Naive thymus-derived CD4-positive, alpha-beta T cell (primary cell): ENCODE results near the gene UBE2E3. TPM values are rescaled to one million over a fixed set of nuclear protein-coding genes. Genes with fewer than 3 reads are reported as not detected.
"Not testable (repeated sequence)": the region's sequence is repeated elsewhere in the genome, so short reads cannot be mapped to it uniquely, and the experiment has no call there.

ENCODE experiments used
- ATAC-seq: fragments of 150-1000 bp; cut with Tn5 transposase; 2 replicates; pipeline ENCODE4 v1.10.0; 2021; ENCODE audit warnings: mild to moderate bottlenecking, moderate library complexity
- CTCF ChIA-PET: fragments of 350-600 bp; sonication (Branson Sonifier 250); formaldehyde crosslinking; loops from one replicate; lab custom pipeline; 2021; ENCODE audit warnings: antibody characterized with exemption; lab: Charles Lee
- POLR2A ChIA-PET: fragments of 350-600 bp; sonication (Branson Sonifier 250); formaldehyde crosslinking; loops from one replicate; lab custom pipeline; 2021; ENCODE audit warnings: antibody characterized with exemption, inconsistent platforms; lab: Charles Lee
- DNase-seq, 9 donors: peaks; one replicate each; pipeline versions ENCODE4 v3.0.0 to v3.0.0-alpha.2; 2020 to 2022; ENCODE audit warnings: mixed read lengths in 1 of 9
- H3K27ac ChIP-seq: one replicate; pipeline ENCODE4 v1.7.0; 2013; ENCODE audit warnings: mild to moderate bottlenecking, low read depth, low read length, moderate library complexity
- H3K27me3 ChIP-seq, 2 donors: one replicate each; pipeline ENCODE4 v1.7.0; 2013; ENCODE audit warnings: low read length in 2 of 2, mild to moderate bottlenecking in 2 of 2, moderate library complexity in 2 of 2; ENCODE audit not compliant: control insufficient read depth in 2 of 2, insufficient read depth in 2 of 2
- H3K36me3 ChIP-seq, 3 experiments: 1 replicate in 2 of 3; 2 replicates in 1 of 3; pipeline ENCODE4 v1.7.0; 2013; ENCODE audit warnings: low read length in 3 of 3, mild to moderate bottlenecking in 3 of 3, moderate library complexity in 1 of 3; ENCODE audit not compliant: insufficient read depth in 3 of 3, control insufficient read depth in 2 of 3
- H3K4me1 ChIP-seq, 2 donors: one replicate each; pipeline ENCODE4 v1.7.0; 2013; ENCODE audit warnings: low read length in 2 of 2, mild to moderate bottlenecking in 2 of 2, moderate library complexity in 1 of 2; ENCODE audit not compliant: control insufficient read depth in 2 of 2, insufficient read depth in 2 of 2
- H3K4me3 ChIP-seq: 2 replicates; pipeline ENCODE4 v1.7.0; 2013; ENCODE audit warnings: mild to moderate bottlenecking, low read length
- H3K9me3 ChIP-seq, 3 experiments: 1 replicate in 2 of 3; 2 replicates in 1 of 3; pipeline ENCODE4 v1.7.0; 2013; ENCODE audit warnings: low read length in 3 of 3; ENCODE audit not compliant: control insufficient read depth in 2 of 3
- H3K27ac Mint-ChIP-seq, 9 donors: one replicate each; pipeline ENCODE4 v1.8.0; 2020 to 2022; ENCODE audit warnings: mixed read lengths in 9 of 9, mild to moderate bottlenecking in 8 of 9, moderate library complexity in 5 of 9, inconsistent platforms in 2 of 9
- H3K27me3 Mint-ChIP-seq, 5 donors: one replicate each; pipeline ENCODE4 v1.8.0; 2021 to 2022; ENCODE audit warnings: mixed read lengths in 5 of 5, mild to moderate bottlenecking in 1 of 5
- H3K36me3 Mint-ChIP-seq, 5 donors: one replicate each; pipeline ENCODE4 v1.8.0; 2020 to 2022; ENCODE audit warnings: mixed read lengths in 5 of 5, mild to moderate bottlenecking in 3 of 5, inconsistent platforms in 1 of 5
- H3K4me1 Mint-ChIP-seq, 7 donors: one replicate each; pipeline ENCODE4 v1.8.0; 2020 to 2022; ENCODE audit warnings: mixed read lengths in 7 of 7, mild to moderate bottlenecking in 3 of 7, inconsistent platforms in 1 of 7
- H3K4me3 Mint-ChIP-seq, 10 donors: one replicate each; pipeline ENCODE4 v1.8.0; 2020 to 2022; ENCODE audit warnings: mild to moderate bottlenecking in 10 of 10, mixed read lengths in 10 of 10, moderate library complexity in 6 of 10, inconsistent platforms in 2 of 10
- H3K9me3 Mint-ChIP-seq, 11 donors: one replicate each; pipeline ENCODE4 v1.8.0; 2020 to 2022; ENCODE audit warnings: mixed read lengths in 11 of 11, mild to moderate bottlenecking in 4 of 11, inconsistent platforms in 1 of 11, moderate library complexity in 1 of 11
- intact Hi-C, 2 donors: fragments of 100-400 bp; cut with micrococcal nuclease; formaldehyde crosslinking; loops; one replicate each; pipeline ENCODE4 v1.15.1; 2023
- polyA plus RNA-seq, 2 donors: library from polyadenylated mRNA; unstranded; fragments of 300-500 nt; fragmentation: Illumina TruSeq; gene quantifications; one replicate each; pipeline ENCODE4 v1.2.3, GENCODE V29; 2021
- total RNA-seq, 6 experiments: library from RNA in 5 of 6; stranded (reverse) in 5 of 6; gene quantifications; 1 replicate in 5 of 6; 2 replicates in 1 of 6; pipeline ENCODE4 v1.2.3 and lab custom pipeline; 2021 to 2026

The UBE2E3 gene
- 10 to 100 TPM; 21.7 to 33.4 (median 24.3) TPM for total RNA-seq
- 10 to 100 TPM; 50.8 to 62.3 TPM for polyA plus RNA-seq
- total RNA-seq (lab: John Stamatoyannopoulos, UW): 11.7 reads per million, percentile 39 among the genes with 10 or more reads in this experiment

DNA sequence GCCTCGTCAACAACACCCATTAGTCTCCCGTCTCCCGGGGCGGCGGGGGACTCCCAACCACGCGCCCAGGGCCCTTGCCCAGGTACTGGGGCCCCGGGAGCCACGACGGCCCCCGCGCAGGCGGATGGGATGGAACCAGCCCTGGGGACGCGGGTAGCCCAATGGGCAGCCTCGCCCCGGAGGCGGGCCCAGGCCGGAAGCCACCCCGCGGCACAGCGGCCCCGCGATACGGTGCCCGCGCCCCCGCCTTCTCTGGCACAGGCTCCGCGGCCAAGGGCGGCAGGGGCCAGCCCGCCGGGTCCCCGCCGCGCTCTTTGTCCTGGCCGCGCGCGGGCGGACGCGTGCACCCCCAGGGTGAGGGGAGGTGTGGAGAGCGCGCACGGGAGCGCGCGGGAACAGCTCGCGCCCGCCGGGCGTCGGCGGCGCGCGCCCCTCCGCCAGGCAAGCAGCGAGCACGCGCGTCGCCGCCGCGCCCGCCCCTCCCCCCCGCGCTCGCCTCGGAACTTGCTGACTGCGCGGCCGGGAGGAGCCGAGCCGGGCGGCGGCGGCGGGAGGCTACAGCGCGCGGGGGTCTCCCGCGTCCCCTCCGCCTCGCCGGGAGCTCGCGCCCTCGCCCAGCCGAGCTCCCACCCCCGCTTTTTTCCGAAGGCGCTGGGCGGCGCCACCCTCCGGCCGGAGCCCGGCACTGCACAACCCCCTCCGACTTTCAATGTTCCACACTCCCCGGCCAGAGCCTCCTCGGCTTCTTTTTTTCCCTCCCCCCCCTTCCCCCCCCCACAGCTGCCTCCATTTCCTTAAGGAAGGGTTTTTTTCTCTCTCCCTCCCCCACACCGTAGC, at the start of gene UBE2E3:
UBE2E3 (plus strand) TSS at position 500 of the 837 bp plus-strand sequence. CDS start 1,438 bp downstream, outside the sequence.
- Mint-ChIP-seq H3K9me3 (peaks cover 0 to 4% (median 0%) of the 10 kb centered on the region in 11 donors), H3K4me3 (peak within 1 kb of the TSS; percentile 91 to 99 (median 96)), H3K36me3 (peaks cover 0 to 7% (median 4%) of the 10 kb centered on the region in 5 donors), H3K27ac (peak within 1 kb of the TSS; percentile 94 to 98 (median 98)), H3K4me1 (peaks cover 25 to 51% (median 44%) of the 10 kb centered on the region in 7 donors), H3K27me3 (peaks cover 0 to 46% (median 0%) of the 10 kb centered on the region in 5 donors)
- Histone ChIP-seq H3K27ac (peak within 1 kb of the TSS; percentile 62), H3K4me3 (peak within 1 kb of the TSS; percentile 67), H3K27me3 (no peaks in the 10 kb centered on the region), H3K9me3 (no peaks in the 10 kb centered on the region), H3K4me1 (peaks cover 20 to 26% of the 10 kb centered on the region in 2 donors), H3K36me3 (no peaks in the 10 kb centered on the region)
- CTCF ChIA-PET: interaction anchor here (0.5 to 1.7 kb wide), 8 partner anchors 8 to 486 kb away, joined by 3 to 6 read pairs (median 3); no protein-coding TSS in a partner anchor
- DNase-seq (peak; percentile 74 to 85 (median 79)), ATAC-seq (peak; percentile 87)
- POLR2A ChIA-PET: interaction anchor here (0.6 to 1.9 kb wide), 14 partner anchors 8 to 1761 kb away, joined by 3 to 14 read pairs (median 3); partner anchors contain the start of gene CWC22
- intact Hi-C loops: loop anchor here (1.0 to 10.0 kb wide), 11 partner anchors 56 to 1946 kb away; partner anchors contain the start of genes CWC22 (in 2 of the 2), DNAJC10 (in 1 of the 2) and ITGA4 (in 1 of the 2)

DNA sequence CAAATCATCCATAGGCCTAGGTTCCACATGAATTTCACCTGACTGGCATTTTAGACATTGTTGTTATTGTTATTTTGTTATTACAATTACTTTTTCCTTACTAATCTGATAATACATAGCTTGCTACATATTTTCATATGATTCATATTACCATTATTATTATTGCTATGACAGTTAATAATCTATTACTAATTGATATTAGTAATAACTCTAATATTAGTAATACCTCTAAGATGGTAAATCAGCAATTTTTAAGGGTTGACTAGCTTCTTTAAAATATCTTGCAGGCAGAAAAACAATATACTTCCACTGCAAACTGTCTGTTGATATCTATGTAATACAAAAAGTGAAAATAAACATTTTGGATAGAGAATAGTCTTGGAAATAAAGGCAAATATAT, 48.6 kb upstream of the UBE2E3 start:
- no peaks in the 10 kb centered on the region for H3K36me3 Mint-ChIP-seq
- intact Hi-C loops: no loop called here
- Histone ChIP-seq H3K4me1 (no peaks in the 10 kb centered on the region), H3K27me3 (peaks cover 0 to under 1% of the 10 kb centered on the region in 2 donors), H3K4me3 (no peak overlapping the region), H3K27ac (no peak overlapping the region), H3K36me3 (no peaks in the 10 kb centered on the region), H3K9me3 (no peaks in the 10 kb centered on the region)
- peaks cover 0 to 15% (median 0%) of the 10 kb centered on the region in 5 donors for H3K27me3 Mint-ChIP-seq
- no peaks in the 10 kb centered on the region for H3K4me1 Mint-ChIP-seq
- no peak overlapping the region for H3K4me3 Mint-ChIP-seq
- no peaks in the 10 kb centered on the region for H3K9me3 Mint-ChIP-seq
- ChIA-PET CTCF (no interaction called here), POLR2A (no interaction called here)
- no peak overlapping the region for H3K27ac Mint-ChIP-seq
- no peak for DNase-seq
- no peak for ATAC-seq

DNA sequence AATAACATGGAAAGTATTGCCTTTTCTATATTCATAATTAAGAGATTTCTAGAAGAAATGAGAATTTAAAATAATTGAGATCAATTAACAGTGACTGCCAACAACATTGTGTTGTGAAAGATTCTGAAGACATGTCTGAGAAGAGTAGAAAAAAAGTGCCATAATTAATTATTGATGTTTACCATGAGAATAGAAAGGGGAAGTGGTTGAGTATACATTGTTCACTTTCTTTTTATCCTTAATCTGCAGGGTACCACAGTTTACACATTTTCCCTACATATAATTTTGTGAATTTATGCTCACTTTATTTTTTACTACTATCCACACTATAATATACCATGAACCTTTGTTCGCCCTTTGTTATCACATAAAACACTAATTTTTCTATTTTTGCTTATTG, 47.1 kb upstream of the UBE2E3 start:
- DNase-seq (no peak), ATAC-seq (no peak)
- H3K36me3 Mint-ChIP-seq: no peaks in the 10 kb centered on the region
- H3K27ac Mint-ChIP-seq: no peak overlapping the region
- POLR2A ChIA-PET: no interaction called here
- no peak overlapping the region for H3K27ac ChIP-seq
- H3K27me3 ChIP-seq: peaks cover 0 to 4% of the 10 kb centered on the region in 2 donors
- no peaks in the 10 kb centered on the region for H3K9me3 ChIP-seq
- intact Hi-C loops: no loop called here
- H3K4me1 ChIP-seq: no peaks in the 10 kb centered on the region
- H3K36me3 ChIP-seq: peaks cover 0 to 3% (median 0%) of the 10 kb centered on the region in 3 experiments
- no peak overlapping the region for H3K4me3 Mint-ChIP-seq
- peaks cover 0 to 8% (median 0%) of the 10 kb centered on the region in 7 donors for H3K4me1 Mint-ChIP-seq
- H3K9me3 Mint-ChIP-seq: peaks cover 0 to 6% (median 0%) of the 10 kb centered on the region in 11 donors
- no peak overlapping the region for H3K4me3 ChIP-seq
- CTCF ChIA-PET: no interaction called here
- H3K27me3 Mint-ChIP-seq: peaks cover 0 to 15% (median 9%) of the 10 kb centered on the region in 5 donors

DNA sequence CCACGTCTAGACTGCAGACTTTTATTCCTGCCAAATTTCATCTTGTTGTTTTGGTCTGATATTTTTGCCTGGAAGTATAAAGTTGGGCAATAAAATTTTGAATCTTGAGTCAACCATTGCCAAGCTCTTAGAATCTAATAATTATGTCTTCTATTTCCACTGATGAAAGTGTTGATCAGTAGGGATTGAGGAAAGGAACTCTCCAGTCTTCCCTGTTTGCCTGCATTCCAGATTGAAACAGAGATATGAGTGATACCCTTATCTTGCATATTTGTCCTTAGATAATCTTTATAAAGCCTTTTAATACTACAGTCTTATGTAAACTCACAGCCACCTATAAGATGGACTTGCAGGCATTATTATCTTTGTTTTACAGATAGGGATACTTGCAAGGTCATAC, 45.5 kb upstream of the UBE2E3 start:
- no peaks in the 10 kb centered on the region for H3K9me3 ChIP-seq
- Mint-ChIP-seq H3K36me3 (peaks cover 0 to 2% (median 0%) of the 10 kb centered on the region in 5 donors), H3K9me3 (peaks cover 0 to 10% (median 0%) of the 10 kb centered on the region in 11 donors), H3K4me3 (no peak overlapping the region), H3K27ac (no peak overlapping the region), H3K27me3 (peaks cover 0 to 23% (median 9%) of the 10 kb centered on the region in 5 donors), H3K4me1 (peaks cover 0 to 10% (median 0%) of the 10 kb centered on the region in 7 donors)
- no peak overlapping the region for H3K27ac ChIP-seq
- ATAC-seq (no peak), DNase-seq (no peak)
- H3K4me1 ChIP-seq: no peaks in the 10 kb centered on the region
- intact Hi-C loops: no loop called here
- POLR2A ChIA-PET: no interaction called here
- H3K27me3 ChIP-seq: peaks cover 0 to 4% of the 10 kb centered on the region in 2 donors
- H3K36me3 ChIP-seq: peaks cover 0 to 3% (median 0%) of the 10 kb centered on the region in 3 experiments
- H3K4me3 ChIP-seq: no peak overlapping the region
- CTCF ChIA-PET: no interaction called here

GRCh38 chr2:180937480-180937879, 42.9 kb upstream of the UBE2E3 start:
- intact Hi-C loops, H3K27me3 ChIP-seq, H3K36me3 ChIP-seq, H3K36me3 Mint-ChIP-seq, H3K9me3 ChIP-seq, H3K4me3 ChIP-seq, POLR2A ChIA-PET, CTCF ChIA-PET, H3K27ac Mint-ChIP-seq, H3K4me1 ChIP-seq, H3K27ac ChIP-seq: not testable (repeated sequence)
- H3K9me3 Mint-ChIP-seq: peaks cover 0 to 10% (median 0%) of the 10 kb centered on the region in 11 donors
- H3K27me3 Mint-ChIP-seq: peaks cover 3 to 23% (median 9%) of the 10 kb centered on the region in 5 donors
- DNase-seq: peak in 5 of 9 donors; percentile 2 to 15 (median 6)
- H3K4me3 Mint-ChIP-seq: peak overlapping the region in 6 of 10 donors; percentile 1 to 56 (median 24)
- ATAC-seq: peak; percentile 71
- H3K4me1 Mint-ChIP-seq: peaks cover 0 to 10% (median 0%) of the 10 kb centered on the region in 7 donors

DNA sequence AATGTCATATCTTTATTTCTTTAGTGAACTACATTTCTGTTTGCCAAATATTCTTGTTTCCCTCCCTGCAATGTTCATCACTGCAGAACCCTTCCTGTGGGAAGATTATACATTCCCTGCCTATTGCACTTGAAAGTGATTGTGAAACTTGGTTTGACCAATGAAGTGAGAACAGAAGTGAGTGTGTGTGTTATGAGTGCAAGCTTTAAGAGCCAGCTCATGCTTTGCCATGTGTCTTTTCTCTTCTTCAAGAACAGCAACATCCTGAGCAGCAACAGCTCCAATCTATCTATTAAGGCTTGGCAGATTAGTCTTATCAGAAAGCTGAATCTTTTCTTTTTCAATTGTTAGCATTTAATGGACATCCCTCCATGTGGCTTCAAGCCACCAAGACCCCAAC, 42.0 kb upstream of the UBE2E3 start:
- Mint-ChIP-seq H3K4me3 (peak overlapping the region in 3 of 10 donors; percentile 15 to 39 (median 23)), H3K9me3 (peaks cover 0 to 10% (median 0%) of the 10 kb centered on the region in 11 donors), H3K4me1 (peaks cover 0 to 10% (median 0%) of the 10 kb centered on the region in 7 donors), H3K36me3 (peaks cover 0 to 4% (median 0%) of the 10 kb centered on the region in 5 donors), H3K27ac (no peak overlapping the region), H3K27me3 (peaks cover 3 to 23% (median 9%) of the 10 kb centered on the region in 5 donors)
- Histone ChIP-seq H3K4me1 (no peaks in the 10 kb centered on the region), H3K4me3 (no peak overlapping the region), H3K9me3 (no peaks in the 10 kb centered on the region), H3K36me3 (peaks cover 0 to 3% (median 0%) of the 10 kb centered on the region in 3 experiments), H3K27me3 (peaks cover 0 to 4% of the 10 kb centered on the region in 2 donors), H3K27ac (no peak overlapping the region)
- DNase-seq: no peak
- ATAC-seq: no peak
- intact Hi-C loops: no loop called here
- CTCF ChIA-PET: no interaction called here
- POLR2A ChIA-PET: interaction anchor here (0.7 kb wide), 1 partner anchor 108 kb away, joined by 3 read pairs; no protein-coding TSS in a partner anchor
